Progenitor cell of endocrine pancreas (in vitro differentiated cells): ENCODE data around the gene LRRC72. TPM values are rescaled to one million over a fixed set of nuclear protein-coding genes. Genes with fewer than 3 reads are reported as not detected.

ENCODE experiments used
- DNase-seq: peaks from one replicate; pipeline ENCODE4 v3.0.0; 2021; ENCODE audit warnings: low spot score; ENCODE audit not compliant: unreplicated experiment
- H3K27ac Mint-ChIP-seq: 2 replicates; pipeline ENCODE4 v1.8.0; 2021; ENCODE audit warnings: mild to moderate bottlenecking, moderate library complexity, mixed read lengths
- H3K27me3 Mint-ChIP-seq: 2 replicates; pipeline ENCODE4 v1.8.0; 2021; ENCODE audit warnings: mixed read lengths
- H3K36me3 Mint-ChIP-seq: 2 replicates; pipeline ENCODE4 v1.8.0; 2022; ENCODE audit warnings: mixed read lengths; ENCODE audit not compliant: insufficient read depth
- H3K4me1 Mint-ChIP-seq: 2 replicates; pipeline ENCODE4 v1.8.0; 2021; ENCODE audit warnings: low read depth, mixed read lengths
- H3K4me3 Mint-ChIP-seq: 2 replicates; pipeline ENCODE4 v1.8.0; 2021; ENCODE audit warnings: low read depth, mild to moderate bottlenecking, moderate library complexity, mixed read lengths
- H3K9me3 Mint-ChIP-seq: 2 replicates; pipeline ENCODE4 v1.8.0; 2021; ENCODE audit warnings: low read depth, mixed read lengths
- CTCF ChIP-seq: fragments of 200-600 bp; sonication (generic); IDR thresholded peaks from one replicate; pipeline ENCODE4 v1.5.0; 2021; ENCODE audit warnings: antibody characterized with exemption, mild to moderate bottlenecking; ENCODE audit not compliant: unreplicated experiment
- long read RNA-seq: library from polyadenylated mRNA; unstranded; transcript quantifications from one replicate; pipeline ENCODE4 v2.0.0, GENCODE V29; 2020
- total RNA-seq: library from RNA; stranded (reverse); gene quantifications from 2 replicates; pipeline ENCODE4 v1.2.1, GENCODE V29; 2021

The LRRC72 gene
- total RNA-seq = not detected in 2 replicates
- long read RNA-seq = 0 reads

GRCh38 chr7:16526742-16527540, at the start of gene LRRC72:
LRRC72 (plus strand) TSS chr7:16526825; CDS start chr7:16526953, 128 bp downstream.
- no peak for DNase-seq
- no peak for TF ChIP-seq CTCF
- Mint-ChIP-seq H3K9me3 (no peaks in the 10 kb centered on the region), H3K36me3 (no peaks in the 10 kb centered on the region), H3K27ac (no peak within 1 kb of the TSS), H3K27me3 (no peaks in the 10 kb centered on the region), H3K4me1 (no peaks in the 10 kb centered on the region), H3K4me3 (no peak within 1 kb of the TSS)

GRCh38 chr7:16479161-16479560, 47.5 kb upstream of the LRRC72 start:
- H3K4me3 Mint-ChIP-seq = no peak overlapping the region
- TF ChIP-seq CTCF = no peak
- H3K27me3 Mint-ChIP-seq = no peaks in the 10 kb centered on the region
- H3K36me3 Mint-ChIP-seq = no peaks in the 10 kb centered on the region
- no peak overlapping the region for H3K27ac Mint-ChIP-seq
- no peaks in the 10 kb centered on the region for H3K9me3 Mint-ChIP-seq
- no peaks in the 10 kb centered on the region for H3K4me1 Mint-ChIP-seq
- DNase-seq = no peak

GRCh38 chr7:16479591-16479990, 47.0 kb upstream of the LRRC72 start:
- no peak for TF ChIP-seq CTCF
- DNase-seq = no peak
- peaks cover 2% of the 10 kb centered on the region for H3K4me1 Mint-ChIP-seq
- no peak overlapping the region for H3K4me3 Mint-ChIP-seq
- no peak overlapping the region for H3K27ac Mint-ChIP-seq
- H3K36me3 Mint-ChIP-seq = no peaks in the 10 kb centered on the region
- no peaks in the 10 kb centered on the region for H3K27me3 Mint-ChIP-seq
- no peaks in the 10 kb centered on the region for H3K9me3 Mint-ChIP-seq

- no peak for DNase-seq
- no peaks in the 10 kb centered on the region for H3K36me3 Mint-ChIP-seq
- H3K9me3 Mint-ChIP-seq = peaks cover 2% of the 10 kb centered on the region
- H3K4me1 Mint-ChIP-seq = peaks cover 16% of the 10 kb centered on the region
- TF ChIP-seq CTCF = no peak
- no peak overlapping the region for H3K4me3 Mint-ChIP-seq
- peak overlapping the region; percentile 22 for H3K27ac Mint-ChIP-seq
- H3K27me3 Mint-ChIP-seq = no peaks in the 10 kb centered on the region
Measured at GRCh38 chr7:16484453-16485158, 42.0 kb upstream of the LRRC72 start.

- H3K36me3 Mint-ChIP-seq = no peaks in the 10 kb centered on the region
- H3K4me3 Mint-ChIP-seq = no peak overlapping the region
- H3K4me1 Mint-ChIP-seq = peaks cover 18% of the 10 kb centered on the region
- H3K27ac Mint-ChIP-seq = no peak overlapping the region
- no peak for TF ChIP-seq CTCF
- peaks cover 2% of the 10 kb centered on the region for H3K9me3 Mint-ChIP-seq
- DNase-seq = no peak
- H3K27me3 Mint-ChIP-seq = no peaks in the 10 kb centered on the region
Measured at GRCh38 chr7:16491148-16491547, 35.5 kb upstream of the LRRC72 start.
